H1 (cell line): ENCODE measurements around the gene ORC6. TPM values are rescaled to one million over a fixed set of nuclear protein-coding genes. Genes with fewer than 3 reads are reported as not detected.

Source experiments
- CHD2 ChIP-seq: IDR thresholded peaks from 2 replicates; pipeline ENCODE4 v1.6.1; 2012; ENCODE audit warnings: low read length, improper control_type of control experiment
- FOSL1 ChIP-seq: IDR thresholded peaks from 2 replicates; pipeline ENCODE4 v1.6.1; 2011; ENCODE audit warnings: mild to moderate bottlenecking, low read depth, low read length, moderate library complexity; ENCODE audit not compliant: insufficient read depth
- SP4 ChIP-seq: IDR thresholded peaks from 2 replicates; pipeline ENCODE4 v1.6.1; 2012; ENCODE audit warnings: low read length, inconsistent platforms
- TAF1 ChIP-seq: IDR thresholded peaks from 2 replicates; pipeline ENCODE4 v1.6.1; 2011; ENCODE audit warnings: mild to moderate bottlenecking, low read depth, low read length
- TEAD4 ChIP-seq: IDR thresholded peaks from 2 replicates; pipeline ENCODE4 v1.6.1; 2012; ENCODE audit warnings: low read depth, low read length, inconsistent platforms, mixed read lengths
- polyA plus RNA-seq, 7 experiments: library from polyadenylated mRNA; depleted of rRNA in 3 of 7; stranded (reverse) in 5 of 7; unstranded in 2 of 7; fragments of >200 nt in 5 of 7; fragments of 200-250 nt in 2 of 7; gene quantifications; 1 replicate in 5 of 7; 2 replicates in 1 of 7; 4 replicates in 1 of 7; pipeline versions ENCODE4 v1.2.1 to v1.2.3, GENCODE V29; 2011 to 2013; ENCODE audit warnings: missing spikeins in 2 of 7, mixed read lengths in 2 of 7
- total RNA-seq: library from RNA; stranded (reverse); fragmentation: NEBNext Ultra II Directional; extraction: Animal tissue kit (Norgen Biotek cat#: 25700); gene quantifications from 2 replicates; pipeline ENCODE4 v1.2.1, GENCODE V29; 2021

The ORC6 gene
- total and polyA plus RNA-seq, 2 of the 8 experiments (the other 6 are each of a cell fraction or from before 2014, with no cell fraction given), result 41.8 to 67.4 TPM

DNA sequence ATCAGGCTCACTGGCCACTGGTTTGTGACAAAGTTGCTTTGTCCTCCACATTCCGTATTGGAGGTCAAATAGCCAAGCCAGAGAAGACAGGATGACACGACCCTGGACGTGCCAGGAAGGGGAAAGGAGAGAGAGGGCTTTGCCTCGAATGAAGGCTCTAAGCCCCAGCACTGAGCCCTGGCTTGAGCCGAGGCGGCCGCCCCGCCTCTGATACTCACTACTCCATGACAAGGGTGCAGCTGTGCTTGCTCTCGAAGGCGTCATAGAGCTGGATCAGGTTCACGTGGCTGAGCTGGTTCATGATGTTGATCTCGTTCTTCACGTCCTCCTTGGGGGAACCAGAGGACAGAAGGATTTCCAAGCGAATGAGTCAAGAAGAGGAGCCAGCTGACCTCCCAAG lies 39.3 kb downstream of the ORC6 start (continued):
- TF ChIP-seq FOSL1 (no peak), SP4 (no peak), TEAD4 (no peak), TAF1 (no peak), CHD2 (no peak)
- TF ChIP-seq, all 59 proteins: peak for 0
